Suppressor macrophage treated with lipopolysaccharide for 1 hour (primary cell): ENCODE measurements around the gene TMEM11.

Source experiments
- DNase-seq, 3 donors: peaks; one replicate each; pipeline ENCODE4 v3.0.0-alpha.2; 2020 to 2022

TMEM11 gene, protein sequence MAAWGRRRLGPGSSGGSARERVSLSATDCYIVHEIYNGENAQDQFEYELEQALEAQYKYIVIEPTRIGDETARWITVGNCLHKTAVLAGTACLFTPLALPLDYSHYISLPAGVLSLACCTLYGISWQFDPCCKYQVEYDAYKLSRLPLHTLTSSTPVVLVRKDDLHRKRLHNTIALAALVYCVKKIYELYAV

DNA sequence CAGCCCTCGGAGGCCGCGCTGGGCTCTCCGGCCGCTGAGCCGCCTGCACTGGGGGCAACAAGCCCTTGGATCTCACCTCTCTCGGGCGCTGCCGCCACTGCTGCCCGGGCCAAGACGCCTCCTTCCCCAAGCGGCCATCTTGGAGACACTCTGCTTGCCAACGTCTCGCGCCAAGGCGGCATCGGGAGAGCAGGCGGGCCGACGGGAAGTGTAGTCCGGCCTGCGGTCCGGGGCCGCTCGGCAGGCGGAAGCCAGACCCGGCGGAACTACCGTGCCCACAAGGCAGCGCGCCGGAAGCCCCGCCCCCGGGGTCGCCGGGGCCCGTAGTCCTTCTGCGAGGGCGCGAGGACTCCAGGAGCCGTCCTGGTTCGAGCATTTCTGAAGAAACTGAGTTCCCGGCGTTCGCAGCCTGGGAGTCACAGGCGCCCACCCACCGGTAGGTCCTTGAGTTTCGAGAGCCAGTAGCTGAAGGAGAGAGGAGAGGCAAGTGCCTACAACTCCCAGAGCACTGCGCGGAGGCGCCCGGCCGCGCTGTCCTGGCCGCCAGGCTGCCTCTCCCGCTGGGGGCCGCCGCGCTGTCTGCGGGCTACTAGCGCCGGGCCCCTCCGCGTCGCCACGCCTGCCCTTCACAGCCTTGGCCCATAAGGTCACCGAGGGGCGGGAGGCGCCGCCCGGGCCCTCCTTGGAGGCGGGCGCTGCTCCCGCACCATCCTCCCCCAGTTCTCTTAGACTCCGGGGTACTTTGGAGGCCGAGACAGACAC is at the start of gene TMEM11:
Gene TMEM11, minus strand, starts transcription at position 147 of the 762 bp plus-strand sequence. Its CDS starts 9 bp downstream, at position 138.
- DNase-seq, result peak; percentile 98 to 99 (median 98)

DNA sequence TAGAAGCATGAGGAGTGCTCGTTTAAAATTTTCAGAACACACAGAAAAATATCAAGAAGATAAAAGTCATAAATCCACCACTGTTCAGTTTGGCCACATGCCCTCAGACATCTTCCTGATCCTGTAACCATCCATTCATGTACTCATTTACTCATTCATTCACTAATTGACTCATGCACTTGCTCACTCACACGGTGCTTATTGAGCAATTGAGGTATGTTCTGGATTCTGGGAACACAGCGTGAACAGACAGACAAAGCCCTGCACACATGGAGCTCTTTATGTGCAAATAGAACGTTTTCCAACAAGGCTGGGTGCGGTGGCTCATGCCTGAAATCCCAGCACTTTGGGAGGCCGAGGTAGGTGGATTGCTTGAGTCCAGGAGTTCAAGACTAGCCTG is 49.4 kb upstream of the TMEM11 start:
- peak in 1 of 3 donors; percentile 28 for DNase-seq

DNA sequence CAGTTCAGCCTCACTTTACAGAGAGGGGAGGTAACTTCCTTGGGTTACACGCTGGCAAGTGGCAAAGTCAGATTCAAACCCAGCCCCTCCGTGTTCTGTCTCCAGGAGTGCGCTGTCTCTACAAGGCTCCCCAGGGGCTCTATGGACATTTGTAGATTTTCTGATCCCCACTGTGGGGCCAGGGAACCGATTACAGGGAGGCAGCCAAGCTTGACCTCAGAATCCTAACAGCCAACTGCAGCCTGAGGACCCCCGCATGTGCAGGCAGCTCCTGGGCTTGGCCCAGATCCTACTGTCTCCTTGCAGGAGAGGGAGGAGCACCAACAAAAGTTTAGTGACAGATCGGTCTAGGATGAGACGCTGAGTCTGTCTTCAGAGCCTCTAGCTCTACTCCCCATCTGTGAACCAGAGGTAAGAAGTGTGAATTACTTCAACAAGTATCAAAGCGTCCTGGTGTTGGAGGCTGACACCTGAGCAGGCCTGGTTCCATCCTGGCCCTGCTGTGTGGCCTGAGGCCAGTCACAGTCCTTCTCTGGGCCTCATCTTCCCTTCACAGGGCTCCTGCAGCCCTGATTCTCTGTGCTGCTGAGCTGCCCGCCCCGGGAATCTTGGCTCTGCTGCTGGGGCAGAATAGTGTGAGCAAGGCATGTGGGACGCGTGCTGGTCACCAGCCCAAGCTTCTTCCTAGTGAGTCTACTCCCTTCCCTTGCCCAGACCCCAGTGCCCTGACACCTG is 48.5 kb upstream of the TMEM11 start:
- no peak for DNase-seq

DNA sequence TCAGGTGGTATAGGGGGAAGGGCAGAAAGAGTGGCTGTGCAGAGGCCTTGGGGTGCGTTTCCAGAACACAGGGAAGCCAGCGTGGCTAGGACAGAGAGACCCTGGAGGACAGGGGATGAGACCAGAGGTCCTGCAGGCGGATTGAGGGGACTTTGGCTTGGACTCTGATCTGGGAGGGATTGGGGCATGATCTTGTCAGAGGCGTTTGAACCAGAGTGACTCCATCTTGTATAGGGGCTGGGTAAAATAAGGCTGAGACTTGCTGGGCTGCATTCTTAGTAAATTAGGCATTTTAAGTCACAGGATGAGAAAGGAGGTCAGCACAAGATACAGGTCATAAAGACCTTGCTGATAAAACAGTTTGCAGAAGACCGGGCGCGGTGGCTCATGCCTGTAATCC is 44.6 kb upstream of the TMEM11 start:
- DNase-seq, result no peak

DNA sequence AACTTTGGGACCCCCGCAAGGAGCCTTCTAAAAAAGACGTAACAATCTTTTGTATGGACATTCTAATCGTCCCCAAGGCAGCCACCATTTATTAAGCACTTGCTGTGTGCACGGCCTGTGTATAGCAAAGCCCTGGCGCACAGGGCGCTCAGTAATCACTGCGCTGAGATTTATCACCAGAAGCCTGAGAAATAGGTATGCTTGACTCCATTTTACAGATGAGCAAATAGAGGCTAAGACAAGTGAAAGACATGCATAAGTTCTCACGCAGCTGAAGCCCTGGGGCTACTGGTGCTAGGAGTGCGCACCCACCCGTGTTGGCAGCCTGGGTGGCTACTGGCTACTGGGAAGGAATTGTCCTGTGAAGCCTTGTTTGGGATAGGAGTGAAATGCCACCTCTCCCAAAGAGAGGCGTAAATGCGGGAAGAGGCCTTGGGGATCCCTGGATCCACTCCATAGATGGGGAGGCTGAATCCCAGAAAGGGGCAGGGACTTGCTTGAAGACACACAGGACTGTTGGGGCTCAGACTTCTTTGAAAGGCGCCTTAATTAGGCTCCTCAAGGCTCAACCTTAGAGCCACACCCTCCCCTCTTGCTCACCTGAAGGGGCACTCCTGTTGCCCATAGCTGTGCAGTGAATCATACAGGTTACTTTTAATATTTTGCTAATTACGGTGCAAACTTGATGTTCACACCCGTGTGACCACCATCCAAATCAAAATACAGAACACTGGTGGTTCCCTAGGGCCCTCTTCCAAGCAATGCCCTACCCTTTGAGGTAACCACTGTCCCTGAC is 39.9 kb upstream of the TMEM11 start:
- no peak for DNase-seq

DNA sequence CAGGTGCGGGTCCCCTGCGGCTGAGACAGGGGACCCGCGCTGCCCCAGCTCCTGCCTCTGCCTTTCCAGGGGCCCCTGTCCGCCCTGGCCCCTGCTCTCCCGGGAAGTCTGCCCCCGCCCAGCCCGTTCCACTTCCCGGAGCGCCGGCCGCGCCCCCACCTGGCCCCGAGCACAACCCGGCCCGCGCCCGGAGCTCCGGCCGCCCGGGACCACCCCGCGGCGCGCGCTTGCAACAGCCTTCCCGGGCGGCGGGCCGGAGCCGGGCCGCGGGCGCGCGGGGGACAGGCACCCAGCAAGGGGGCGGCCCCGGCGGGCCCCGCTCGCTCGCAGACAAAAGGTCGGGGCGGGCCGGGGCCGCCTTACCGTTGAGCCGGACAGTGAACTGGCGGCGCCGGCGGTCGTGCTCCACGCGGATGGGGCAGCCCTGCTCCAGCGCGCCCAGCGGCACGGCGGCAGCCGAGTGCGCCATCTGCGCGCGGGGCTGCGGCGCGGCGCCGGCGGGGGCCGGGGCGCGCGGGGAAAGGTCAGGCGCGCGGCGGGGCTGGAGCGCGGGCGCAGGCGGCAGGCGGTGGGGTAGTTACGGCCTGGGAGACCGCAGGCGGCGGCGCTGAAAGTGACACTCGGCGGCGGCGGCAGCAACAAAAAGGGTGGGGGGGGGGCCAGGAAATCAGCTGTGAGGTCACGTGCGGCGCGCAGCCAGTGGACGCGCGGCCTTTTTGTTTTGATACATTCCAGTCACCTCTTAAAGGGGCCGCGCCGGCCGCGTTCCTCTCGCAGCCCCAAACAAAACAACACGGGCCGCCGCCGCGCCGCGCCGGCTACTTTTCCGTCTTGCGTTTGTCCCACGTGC is 39.1 kb upstream of the TMEM11 start, which contains the start of gene NATD1:
Gene NATD1, minus strand, starts transcription at position 615 of the 850 bp plus-strand sequence. Its CDS starts 146 bp downstream, at position 469.
- DNase-seq, result peak; percentile 88 to 93 (median 89)

DNA sequence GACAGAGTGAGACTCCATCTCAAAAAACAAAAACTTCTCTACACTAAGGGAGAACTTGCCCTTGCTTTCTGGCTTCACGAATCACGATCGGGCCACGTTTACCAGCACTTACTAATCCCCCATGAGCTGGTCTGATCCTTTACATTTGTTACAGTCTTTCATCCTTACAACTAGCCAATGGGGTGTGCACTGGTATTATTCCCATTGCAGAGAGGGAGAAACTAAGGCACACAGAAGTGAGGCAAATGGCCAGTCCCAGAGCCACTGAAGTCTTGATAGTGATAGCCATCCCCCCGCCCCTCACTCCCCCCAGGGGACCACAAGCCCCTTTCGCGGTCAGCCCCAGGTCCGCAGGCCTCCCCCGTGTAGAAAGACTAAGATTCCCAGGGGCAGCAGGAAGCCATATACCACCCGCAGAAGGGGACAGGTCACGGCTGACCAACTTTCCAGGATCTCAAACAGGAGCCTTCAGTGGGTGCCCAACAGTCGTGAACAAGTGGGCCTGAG is 38.4 kb upstream of the TMEM11 start:
- DNase-seq, result no peak

DNA sequence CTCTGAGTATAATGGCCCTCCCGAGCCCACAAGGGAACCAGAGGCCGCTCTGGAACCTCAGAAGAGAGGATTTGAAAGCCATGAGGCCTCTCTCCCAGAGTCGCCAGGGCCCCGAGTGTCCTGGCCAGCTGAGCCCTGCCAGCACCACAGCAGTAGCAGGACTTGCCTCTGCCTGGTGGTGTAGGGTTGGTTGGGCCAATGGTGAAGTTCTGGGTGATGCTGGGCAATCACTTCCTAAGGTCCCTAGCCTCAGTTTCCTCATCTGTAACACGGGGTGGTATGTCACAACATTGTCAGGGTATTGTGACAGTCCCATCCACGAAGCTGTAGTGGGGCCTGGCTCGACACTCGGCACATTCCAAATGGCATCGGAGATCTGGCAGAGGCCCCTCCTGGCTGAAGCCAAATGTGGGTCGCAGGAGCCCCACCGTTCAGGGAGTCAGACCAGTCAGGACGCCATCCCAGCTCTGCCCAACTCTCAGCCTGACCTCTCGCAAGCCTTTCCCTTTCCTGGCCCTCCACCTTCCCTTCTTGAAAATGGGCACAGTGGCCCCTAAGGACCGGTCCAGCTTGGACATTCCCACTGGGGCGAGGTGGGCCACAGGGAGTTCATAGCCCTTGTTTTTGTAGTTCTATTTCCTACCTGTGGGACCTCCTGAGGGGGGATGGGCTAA is 37.5 kb upstream of the TMEM11 start:
- no peak for DNase-seq

DNA sequence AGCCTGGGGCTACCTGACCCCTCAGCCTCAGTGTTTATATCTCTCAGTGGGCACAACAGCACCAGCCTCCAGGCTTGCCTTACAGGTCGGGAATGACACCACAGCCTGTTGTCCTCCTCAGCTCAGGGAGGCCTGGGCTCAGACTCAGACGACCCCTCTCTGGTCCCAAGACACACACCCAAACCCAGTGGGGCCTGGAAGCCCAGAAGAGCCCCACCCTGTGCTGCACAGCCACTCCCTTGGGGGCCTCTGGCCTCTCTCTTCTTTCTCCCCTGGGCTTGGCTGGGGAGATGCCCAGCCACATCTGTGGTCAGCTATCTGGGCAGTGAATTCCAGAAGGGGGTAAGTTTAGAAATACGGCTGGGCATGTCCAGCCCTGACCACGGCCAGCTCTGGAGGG is 36.9 kb upstream of the TMEM11 start:
- no peak for DNase-seq

DNA sequence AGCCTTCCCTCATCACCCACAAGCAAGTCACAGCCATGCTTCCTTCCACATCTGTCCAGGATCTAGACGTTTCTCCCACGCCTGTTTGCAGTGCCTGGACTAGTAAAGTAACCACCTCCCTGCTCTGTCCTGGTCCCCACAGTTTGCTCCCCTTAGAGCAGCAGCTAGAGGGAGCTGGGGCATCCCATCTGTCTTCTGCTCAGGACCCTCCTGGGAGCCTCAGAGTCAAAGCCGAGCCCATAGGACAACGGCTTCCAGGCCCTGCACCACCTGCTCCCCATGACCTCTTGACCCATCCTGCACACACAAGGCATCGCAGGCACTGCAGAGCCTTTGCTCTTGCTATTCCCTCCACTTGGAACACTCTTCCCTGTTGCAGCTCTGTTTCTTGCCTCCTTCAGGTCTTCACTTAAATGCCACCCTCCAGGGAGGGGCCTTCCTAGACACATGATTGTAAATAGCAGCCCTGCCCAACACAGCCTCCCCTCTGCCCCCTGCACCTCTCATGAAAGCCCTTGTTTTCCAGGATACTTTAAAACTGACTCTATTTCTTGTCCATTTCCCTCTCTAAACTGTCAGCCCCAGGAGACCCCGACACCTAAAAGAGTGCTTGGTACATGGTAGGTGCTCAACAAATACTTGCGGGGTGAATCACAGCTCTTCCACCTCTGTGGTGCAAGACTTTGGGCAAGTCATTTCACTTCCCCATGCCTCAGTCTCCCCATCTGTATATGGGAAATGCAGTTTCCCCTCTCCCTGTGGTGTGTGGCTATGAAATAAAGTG is 36.2 kb upstream of the TMEM11 start:
- no peak for DNase-seq

DNA sequence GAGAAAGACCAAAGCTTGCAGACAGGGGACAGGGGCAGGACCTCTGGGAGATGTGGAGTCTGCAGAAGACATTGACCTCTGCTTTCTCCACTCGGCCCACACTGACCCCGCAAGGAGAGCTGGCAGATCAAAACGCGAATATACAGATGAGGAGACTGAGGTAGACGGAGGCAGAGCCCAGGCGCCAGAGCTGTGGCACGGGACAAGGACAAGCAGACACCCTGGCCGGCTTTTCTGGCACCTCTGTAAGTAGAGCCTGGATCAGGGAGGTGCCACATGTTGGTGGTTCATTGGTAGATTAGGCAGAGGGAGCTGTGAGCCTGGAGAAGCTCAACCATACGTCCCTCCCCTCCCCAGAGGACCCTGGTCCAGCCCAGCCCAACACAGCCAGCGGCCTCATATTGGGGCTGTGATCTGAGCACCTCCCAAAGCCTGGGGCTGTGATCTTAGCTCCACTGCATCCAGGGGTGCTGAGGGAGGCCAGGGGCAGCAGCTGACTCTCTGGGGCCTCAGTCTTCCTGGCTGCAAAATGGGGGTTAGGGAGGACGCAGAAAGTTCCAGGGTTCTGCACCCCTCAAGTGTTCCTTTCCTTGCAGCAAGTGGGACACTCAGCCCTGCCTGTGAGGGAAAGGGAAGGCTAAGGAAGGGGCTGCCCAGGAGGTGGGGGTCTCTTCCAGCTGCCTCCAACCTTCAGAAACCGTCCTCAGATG is 35.3 kb upstream of the TMEM11 start:
- DNase-seq, result no peak

DNA sequence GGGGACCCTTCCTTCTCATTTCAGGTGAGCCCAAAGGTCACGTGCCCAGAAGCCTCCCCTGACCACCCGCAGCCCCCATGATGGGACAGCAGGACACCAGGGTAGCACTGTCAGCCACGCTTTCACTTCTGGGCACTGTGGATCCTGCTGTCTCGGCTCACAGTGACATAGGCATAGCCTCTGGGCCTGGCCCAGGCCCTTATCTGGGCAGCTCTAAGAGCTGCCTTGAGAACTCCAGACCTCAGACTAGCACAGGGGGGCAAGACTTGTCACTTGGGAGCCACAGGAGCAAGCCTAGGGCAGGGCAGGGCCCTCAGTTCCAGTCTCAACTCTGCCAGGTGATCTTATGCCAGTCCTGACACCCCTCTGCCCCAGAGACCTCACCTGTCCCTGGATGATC is 34.5 kb upstream of the TMEM11 start:
- DNase-seq, result no peak

DNA sequence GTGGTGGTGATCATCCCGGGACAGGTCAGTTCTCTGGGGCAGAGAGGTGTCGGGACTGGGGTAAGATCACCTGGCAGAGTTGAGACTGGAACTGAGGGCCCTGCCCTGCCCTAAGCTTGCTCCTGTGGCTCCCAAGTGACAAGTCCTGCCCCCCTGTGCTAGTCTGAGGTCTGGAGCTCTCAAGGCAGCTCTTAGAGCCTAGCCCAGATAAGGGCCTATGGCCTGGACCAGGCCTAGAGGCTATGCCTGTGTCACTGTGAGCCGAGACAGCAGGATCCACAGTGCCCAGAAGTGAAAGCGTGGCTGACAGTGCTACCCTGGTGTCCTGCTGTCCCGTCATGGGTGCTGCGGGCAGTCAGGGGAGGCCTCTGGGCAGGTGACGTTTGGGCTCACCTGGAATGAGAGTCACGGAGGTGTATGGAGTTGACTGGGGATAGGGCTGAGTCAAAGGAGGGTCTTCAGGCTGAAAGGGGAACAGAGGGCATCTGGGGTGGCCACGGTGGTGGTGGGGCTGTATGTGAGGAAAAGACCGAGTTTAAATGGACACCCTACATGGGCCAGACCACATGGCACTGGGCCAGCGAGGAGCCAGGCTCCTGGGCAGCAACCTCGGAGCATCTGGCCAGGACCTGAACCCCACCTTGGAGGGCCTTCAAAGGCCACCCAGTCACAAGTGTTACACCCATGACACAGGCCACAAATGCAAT is 33.7 kb upstream of the TMEM11 start:
- DNase-seq, result no peak

DNA sequence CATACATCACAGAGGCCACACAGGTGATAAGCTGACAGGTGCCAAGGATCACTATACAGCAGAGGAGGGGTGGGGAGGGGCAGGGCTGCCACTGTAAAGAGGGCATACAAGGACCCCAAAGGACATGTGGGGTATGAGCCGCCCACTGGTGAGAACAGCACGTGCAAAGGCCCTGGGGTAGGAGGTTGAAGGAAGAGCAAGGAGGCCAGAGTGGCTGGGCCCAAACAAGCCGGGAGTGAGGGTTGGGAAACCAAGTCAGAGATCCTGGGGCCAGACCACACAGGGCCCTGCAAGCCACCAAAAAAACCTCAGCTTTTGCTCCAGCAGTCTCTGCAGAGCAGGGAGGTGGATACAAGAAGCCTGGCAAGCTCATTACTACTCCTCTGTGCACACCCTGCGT is 32.7 kb upstream of the TMEM11 start:
- no peak for DNase-seq

DNA sequence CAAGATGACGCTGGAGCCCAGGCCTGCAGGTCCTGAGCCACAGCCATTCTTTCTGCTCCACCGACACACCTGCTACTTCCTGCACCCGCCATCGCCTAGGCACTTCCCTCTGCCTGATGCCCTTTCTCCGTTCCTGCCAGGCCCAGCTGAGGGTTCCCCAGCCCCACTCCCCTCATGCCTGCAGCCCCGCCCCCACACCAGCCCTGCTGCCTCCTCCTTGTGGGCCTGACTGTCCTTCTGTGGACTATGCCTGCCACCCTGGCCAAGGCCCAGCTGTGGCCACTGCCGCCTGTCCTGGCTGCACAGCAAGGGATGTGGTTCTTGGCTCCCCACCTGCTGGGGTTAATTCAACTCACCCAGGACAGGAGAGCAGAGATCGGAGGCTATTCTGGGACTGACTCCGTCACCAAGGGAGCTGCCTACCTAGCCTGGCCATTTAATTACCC is 31.7 kb upstream of the TMEM11 start:
- no peak for DNase-seq

DNA sequence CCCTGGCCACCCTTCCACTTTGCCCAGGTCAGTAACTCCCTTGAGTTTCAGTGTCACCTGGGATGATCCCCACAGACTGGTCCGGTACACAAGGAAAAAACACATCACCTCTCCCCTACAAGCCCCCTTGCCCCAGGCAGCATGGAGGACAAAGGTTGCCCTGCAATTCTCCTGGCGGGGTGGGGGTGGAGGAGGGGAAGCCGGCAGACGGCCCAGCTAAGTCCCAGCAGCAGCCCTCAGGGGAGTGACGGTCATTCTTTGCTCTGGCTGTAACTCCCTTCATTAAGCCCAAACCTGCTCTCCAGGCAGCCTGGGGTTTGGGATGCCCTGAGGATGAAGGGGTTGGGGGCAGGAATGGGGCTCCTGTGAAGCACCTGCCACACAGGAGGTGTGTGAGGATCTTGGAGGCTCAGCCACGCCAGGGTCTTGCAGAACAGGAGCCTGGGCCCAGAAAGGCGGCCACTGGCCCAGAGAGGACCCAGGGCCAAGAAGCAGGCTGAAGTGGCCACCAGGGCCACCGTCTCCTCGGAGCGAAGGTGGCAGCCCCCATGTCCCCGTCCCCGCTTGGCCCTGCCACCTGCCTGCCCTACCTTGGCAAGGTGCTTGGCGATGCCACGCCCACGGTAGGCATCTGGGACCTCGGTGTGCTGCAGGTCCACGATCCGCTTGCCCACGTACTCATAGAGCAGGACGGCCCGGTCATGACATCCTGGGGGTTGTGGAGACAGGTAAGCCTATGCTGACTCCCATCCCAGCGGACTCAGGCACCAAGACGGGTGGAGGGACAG is 29.7 kb upstream of the TMEM11 start:
- DNase-seq, result no peak

DNA sequence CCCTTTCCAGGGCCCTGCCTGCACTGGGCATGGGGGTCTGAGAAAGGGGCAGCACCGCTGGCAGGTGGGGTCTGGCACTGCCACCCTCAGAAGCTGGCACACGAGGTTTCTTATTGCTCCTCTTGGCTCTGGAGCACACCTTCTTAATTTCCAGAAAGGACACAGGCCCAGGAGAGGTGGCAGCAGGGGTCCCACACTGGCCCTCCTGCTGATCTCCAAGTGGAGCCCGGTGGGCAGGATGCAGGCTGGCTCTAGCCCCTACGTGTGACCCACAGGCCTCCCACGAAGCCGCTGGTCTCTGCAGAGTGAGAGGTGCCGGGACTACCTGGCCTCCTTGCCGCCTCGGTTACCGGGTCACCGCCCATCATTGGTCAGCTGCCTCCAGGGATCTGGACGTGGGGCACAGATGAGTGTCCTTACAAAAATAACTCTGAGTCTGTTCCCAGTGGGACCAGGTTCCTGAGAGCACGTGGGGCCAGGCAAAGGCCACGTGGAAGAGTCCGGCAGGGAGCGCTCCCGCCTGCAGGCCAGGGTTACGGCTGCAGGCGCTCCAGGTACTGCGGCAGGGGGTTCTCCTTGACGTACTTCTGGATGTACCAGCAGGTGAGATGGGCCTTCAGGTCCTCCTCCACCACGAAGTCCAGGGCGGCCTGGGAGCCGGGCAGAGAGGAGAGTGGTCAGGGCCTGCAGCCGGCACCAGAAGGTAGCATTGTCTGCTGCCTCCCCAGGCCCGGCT is 29.0 kb upstream of the TMEM11 start:
- no peak for DNase-seq
